Measurements from ENCODE around the gene CORO2A.

DNA sequence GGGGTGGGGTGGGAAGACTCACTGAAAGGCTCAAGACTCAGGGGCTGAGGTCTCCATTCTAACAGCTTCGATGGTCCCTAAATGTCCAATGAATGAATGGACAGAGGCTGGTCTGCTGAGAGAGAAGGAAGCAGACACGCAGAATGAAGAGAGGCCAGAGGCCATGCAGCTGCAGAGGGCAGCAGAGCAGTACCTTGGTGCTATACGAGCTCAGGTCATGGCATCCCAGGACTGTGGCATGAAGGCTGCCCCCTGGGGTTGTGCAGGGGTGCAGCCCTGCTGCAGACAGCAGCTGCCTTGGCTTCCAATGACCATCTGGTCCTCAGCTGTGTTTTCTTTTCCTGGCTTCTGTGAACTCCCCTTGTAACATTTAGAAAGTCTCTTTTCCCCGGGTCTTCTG, 15.2 kb upstream of the CORO2A start:
- TF ChIP-seq POLR2A (IDR thresholded peaks at IDR 0.05) (no peak), POLR2AphosphoS5 (IDR thresholded peaks at IDR 0.05) (no peak), EP300 (IDR thresholded peaks at IDR 0.05) (no peak)
- TF ChIP-seq, protein P1, sequence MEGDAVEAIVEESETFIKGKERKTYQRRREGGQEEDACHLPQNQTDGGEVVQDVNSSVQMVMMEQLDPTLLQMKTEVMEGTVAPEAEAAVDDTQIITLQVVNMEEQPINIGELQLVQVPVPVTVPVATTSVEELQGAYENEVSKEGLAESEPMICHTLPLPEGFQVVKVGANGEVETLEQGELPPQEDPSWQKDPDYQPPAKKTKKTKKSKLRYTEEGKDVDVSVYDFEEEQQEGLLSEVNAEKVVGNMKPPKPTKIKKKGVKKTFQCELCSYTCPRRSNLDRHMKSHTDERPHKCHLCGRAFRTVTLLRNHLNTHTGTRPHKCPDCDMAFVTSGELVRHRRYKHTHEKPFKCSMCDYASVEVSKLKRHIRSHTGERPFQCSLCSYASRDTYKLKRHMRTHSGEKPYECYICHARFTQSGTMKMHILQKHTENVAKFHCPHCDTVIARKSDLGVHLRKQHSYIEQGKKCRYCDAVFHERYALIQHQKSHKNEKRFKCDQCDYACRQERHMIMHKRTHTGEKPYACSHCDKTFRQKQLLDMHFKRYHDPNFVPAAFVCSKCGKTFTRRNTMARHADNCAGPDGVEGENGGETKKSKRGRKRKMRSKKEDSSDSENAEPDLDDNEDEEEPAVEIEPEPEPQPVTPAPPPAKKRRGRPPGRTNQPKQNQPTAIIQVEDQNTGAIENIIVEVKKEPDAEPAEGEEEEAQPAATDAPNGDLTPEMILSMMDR (IDR thresholded peaks at IDR 0.05) = no peak
